Measurements from ENCODE around the gene NBAS. TPM values are rescaled to one million over a fixed set of nuclear protein-coding genes. Genes with fewer than 3 reads are reported as not detected.
"Not testable (repeated sequence)": the region's sequence is repeated elsewhere in the genome, so short reads cannot be mapped to it uniquely, and the experiment has no call there.

The NBAS gene
- total and polyA plus RNA-seq, 7 experiments from 2014 or later, result 18.6 to 41.6 (median 32.7) TPM

DNA sequence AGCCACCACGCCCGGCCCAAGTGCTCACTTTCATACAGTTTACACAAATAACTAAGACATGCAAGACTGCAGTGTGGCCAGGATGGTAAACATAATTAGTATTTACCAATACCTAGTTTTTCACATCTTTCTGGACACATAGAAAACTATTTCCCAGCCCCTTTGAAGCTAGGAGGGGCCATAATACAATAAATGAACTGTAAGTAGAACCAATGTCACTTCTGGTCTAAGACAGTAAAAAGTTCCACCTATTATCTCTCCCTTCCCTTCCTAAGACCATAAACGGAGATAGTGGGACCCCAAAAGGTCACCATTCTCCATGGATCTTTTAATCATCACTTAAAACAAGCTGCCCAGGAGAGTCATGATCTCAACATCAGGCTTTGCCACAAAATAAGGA, 51.0 kb downstream of the NBAS start:
- ATAC-seq, result no peak
- DNase-seq, result no peak
- H3K4me1 Mint-ChIP-seq, result peaks cover 5 to 18% (median 12%) of the 10 kb centered on the region in 7 donors
- Histone ChIP-seq H3K4me3 (ENCODE audit: low read length) (no peak overlapping the region), H3K36me3 (ENCODE audit: control insufficient read depth in 2 of 3, insufficient read depth in 3 of 3, low read length in 3 of 3) (peaks cover 0 to 39% (median 3%) of the 10 kb centered on the region in 3 experiments), H3K9me3 (ENCODE audit: control insufficient read depth in 2 of 3, low read length in 3 of 3) (no peaks in the 10 kb centered on the region), H3K27me3 (ENCODE audit: control insufficient read depth in 2 of 2, insufficient read depth in 2 of 2, low read length in 2 of 2) (no peaks in the 10 kb centered on the region), H3K4me1 (ENCODE audit: control insufficient read depth in 2 of 2, insufficient read depth in 2 of 2, low read length in 2 of 2) (no peaks in the 10 kb centered on the region), H3K27ac (ENCODE audit: low read depth, low read length) (no peak overlapping the region)
- no peaks in the 10 kb centered on the region for H3K9me3 Mint-ChIP-seq
- H3K4me3 Mint-ChIP-seq, result no peak overlapping the region
- ChIA-PET POLR2A (no interaction called here), CTCF (interaction anchor here (0.6 kb wide), 1 partner anchor 63 kb away, joined by 5 read pairs; no protein-coding TSS in a partner anchor)
- H3K27ac Mint-ChIP-seq, result no peak overlapping the region
- peaks cover 4 to 77% (median 54%) of the 10 kb centered on the region in 5 donors for H3K36me3 Mint-ChIP-seq
- no peaks in the 10 kb centered on the region for H3K27me3 Mint-ChIP-seq
- intact Hi-C loops (cut with micrococcal nuclease), result no loop called here

DNA sequence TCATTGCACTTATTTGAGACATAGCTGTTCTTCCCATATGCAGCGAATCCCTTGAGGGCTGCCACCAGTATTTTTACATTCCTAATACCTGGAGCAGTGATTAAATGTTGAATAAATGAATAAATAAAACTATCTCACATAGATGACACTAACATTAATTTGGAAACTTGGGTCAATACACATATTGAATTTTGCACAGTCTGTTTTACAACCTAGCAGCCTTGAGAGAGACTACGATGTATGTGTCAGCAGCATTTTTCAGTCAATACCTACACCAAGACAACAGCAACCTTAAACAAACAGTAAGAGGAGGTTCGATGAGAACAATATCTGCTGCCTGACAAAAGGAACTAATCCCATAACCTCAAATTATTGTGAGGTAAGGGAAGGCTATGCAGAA, 53.4 kb downstream of the NBAS start:
- Mint-ChIP-seq H3K9me3 (no peaks in the 10 kb centered on the region), H3K4me1 (peaks cover 7 to 23% (median 15%) of the 10 kb centered on the region in 7 donors), H3K4me3 (no peak overlapping the region), H3K27ac (peak overlapping the region in 1 of 9 donors; percentile 6), H3K27me3 (no peaks in the 10 kb centered on the region), H3K36me3 (peaks cover 11 to 80% (median 55%) of the 10 kb centered on the region in 5 donors)
- no peak overlapping the region for H3K27ac ChIP-seq (ENCODE audit: low read depth, low read length)
- POLR2A ChIA-PET, result no interaction called here
- CTCF ChIA-PET, result no interaction called here
- intact Hi-C loops (cut with micrococcal nuclease), result no loop called here
- H3K27me3 ChIP-seq (ENCODE audit: control insufficient read depth in 2 of 2, insufficient read depth in 2 of 2, low read length in 2 of 2), result no peaks in the 10 kb centered on the region
- DNase-seq (no peak), ATAC-seq (no peak)
- no peaks in the 10 kb centered on the region for H3K9me3 ChIP-seq (ENCODE audit: control insufficient read depth in 2 of 3, low read length in 3 of 3)
- H3K36me3 ChIP-seq (ENCODE audit: control insufficient read depth in 2 of 3, insufficient read depth in 3 of 3, low read length in 3 of 3), result peaks cover 0 to 36% (median 3%) of the 10 kb centered on the region in 3 experiments
- no peaks in the 10 kb centered on the region for H3K4me1 ChIP-seq (ENCODE audit: control insufficient read depth in 2 of 2, insufficient read depth in 2 of 2, low read length in 2 of 2)
- no peak overlapping the region for H3K4me3 ChIP-seq (ENCODE audit: low read length)

DNA sequence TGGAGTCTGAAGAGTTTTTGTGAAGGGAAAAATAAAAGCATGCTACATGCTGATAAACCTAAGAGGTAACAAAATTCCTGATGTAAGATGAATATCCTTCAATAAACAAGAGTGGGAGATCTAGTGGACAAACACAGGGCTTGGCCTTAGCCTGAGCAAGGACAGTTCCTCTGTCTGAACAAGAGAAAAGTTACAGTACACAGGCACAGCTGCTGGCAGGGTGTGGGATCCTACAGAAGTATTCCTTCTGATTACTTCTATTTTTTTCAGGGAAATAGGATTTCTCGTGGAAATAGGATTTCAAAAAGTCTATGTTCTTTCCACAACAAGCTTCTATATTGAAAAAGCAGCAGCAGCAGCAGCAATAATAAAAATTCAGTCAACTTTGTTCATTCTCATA, 54.1 kb downstream of the NBAS start:
- Mint-ChIP-seq H3K36me3 (peaks cover 16 to 80% (median 57%) of the 10 kb centered on the region in 5 donors), H3K27ac (no peak overlapping the region), H3K4me3 (no peak overlapping the region), H3K9me3 (no peaks in the 10 kb centered on the region), H3K27me3 (no peaks in the 10 kb centered on the region), H3K4me1 (peaks cover 8 to 23% (median 15%) of the 10 kb centered on the region in 7 donors)
- ATAC-seq, result no peak
- ChIA-PET CTCF (no interaction called here), POLR2A (no interaction called here)
- intact Hi-C loops (cut with micrococcal nuclease), result no loop called here
- no peak for DNase-seq
- no peaks in the 10 kb centered on the region for H3K27me3 ChIP-seq (ENCODE audit: control insufficient read depth in 2 of 2, insufficient read depth in 2 of 2, low read length in 2 of 2)
- H3K27ac ChIP-seq (ENCODE audit: low read depth, low read length), result no peak overlapping the region
- H3K4me1 ChIP-seq (ENCODE audit: control insufficient read depth in 2 of 2, insufficient read depth in 2 of 2, low read length in 2 of 2), result no peaks in the 10 kb centered on the region
- no peaks in the 10 kb centered on the region for H3K9me3 ChIP-seq (ENCODE audit: control insufficient read depth in 2 of 3, low read length in 3 of 3)
- peaks cover 3 to 41% (median 3%) of the 10 kb centered on the region in 3 experiments for H3K36me3 ChIP-seq (ENCODE audit: control insufficient read depth in 2 of 3, insufficient read depth in 3 of 3, low read length in 3 of 3)
- H3K4me3 ChIP-seq (ENCODE audit: low read length), result no peak overlapping the region

DNA sequence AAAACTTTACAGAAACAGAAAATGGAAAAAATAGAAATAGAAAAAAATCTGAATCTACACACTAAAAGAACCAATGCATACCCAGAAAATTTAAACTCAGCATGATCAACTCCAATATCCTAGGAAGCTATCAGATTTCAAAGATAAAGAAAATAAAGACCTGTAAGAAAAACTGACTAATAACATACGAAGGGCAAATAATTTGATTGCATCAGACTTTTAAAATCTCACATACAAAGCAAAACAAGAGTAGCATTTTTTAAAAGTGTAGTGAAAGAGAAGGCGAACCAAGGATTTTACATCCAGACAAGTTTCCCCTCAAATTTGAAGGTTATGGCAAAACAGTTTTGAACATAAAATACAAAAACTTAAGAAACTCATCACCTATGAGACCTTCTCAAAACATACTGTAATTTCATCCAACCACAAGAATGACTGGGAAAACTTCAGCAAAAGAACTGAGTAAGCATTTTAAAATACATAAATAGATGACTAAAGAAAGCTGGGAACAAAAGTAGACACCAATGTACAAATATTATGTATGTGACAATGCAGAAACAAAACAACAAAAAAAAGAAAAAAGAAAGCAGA, 54.8 kb downstream of the NBAS start:
- Mint-ChIP-seq H3K27ac (peak overlapping the region in 3 of 9 donors; percentile 0 to 81 (median 40)), H3K4me1 (peaks cover 9 to 23% (median 15%) of the 10 kb centered on the region in 7 donors), H3K36me3 (peaks cover 16 to 79% (median 58%) of the 10 kb centered on the region in 5 donors), H3K4me3 (no peak overlapping the region), H3K9me3 (no peaks in the 10 kb centered on the region), H3K27me3 (no peaks in the 10 kb centered on the region)
- intact Hi-C loops (cut with micrococcal nuclease), result no loop called here
- H3K4me3 ChIP-seq (ENCODE audit: low read length), result no peak overlapping the region
- no peak for DNase-seq
- H3K27me3 ChIP-seq (ENCODE audit: control insufficient read depth in 2 of 2, insufficient read depth in 2 of 2, low read length in 2 of 2), result no peaks in the 10 kb centered on the region
- POLR2A ChIA-PET, result no interaction called here
- peaks cover 3 to 41% (median 4%) of the 10 kb centered on the region in 3 experiments for H3K36me3 ChIP-seq (ENCODE audit: control insufficient read depth in 2 of 3, insufficient read depth in 3 of 3, low read length in 3 of 3)
- ATAC-seq, result no peak
- H3K4me1 ChIP-seq (ENCODE audit: control insufficient read depth in 2 of 2, insufficient read depth in 2 of 2, low read length in 2 of 2), result no peaks in the 10 kb centered on the region
- no peaks in the 10 kb centered on the region for H3K9me3 ChIP-seq (ENCODE audit: control insufficient read depth in 2 of 3, low read length in 3 of 3)
- no peak overlapping the region for H3K27ac ChIP-seq (ENCODE audit: low read depth, low read length)
- CTCF ChIA-PET, result no interaction called here

DNA sequence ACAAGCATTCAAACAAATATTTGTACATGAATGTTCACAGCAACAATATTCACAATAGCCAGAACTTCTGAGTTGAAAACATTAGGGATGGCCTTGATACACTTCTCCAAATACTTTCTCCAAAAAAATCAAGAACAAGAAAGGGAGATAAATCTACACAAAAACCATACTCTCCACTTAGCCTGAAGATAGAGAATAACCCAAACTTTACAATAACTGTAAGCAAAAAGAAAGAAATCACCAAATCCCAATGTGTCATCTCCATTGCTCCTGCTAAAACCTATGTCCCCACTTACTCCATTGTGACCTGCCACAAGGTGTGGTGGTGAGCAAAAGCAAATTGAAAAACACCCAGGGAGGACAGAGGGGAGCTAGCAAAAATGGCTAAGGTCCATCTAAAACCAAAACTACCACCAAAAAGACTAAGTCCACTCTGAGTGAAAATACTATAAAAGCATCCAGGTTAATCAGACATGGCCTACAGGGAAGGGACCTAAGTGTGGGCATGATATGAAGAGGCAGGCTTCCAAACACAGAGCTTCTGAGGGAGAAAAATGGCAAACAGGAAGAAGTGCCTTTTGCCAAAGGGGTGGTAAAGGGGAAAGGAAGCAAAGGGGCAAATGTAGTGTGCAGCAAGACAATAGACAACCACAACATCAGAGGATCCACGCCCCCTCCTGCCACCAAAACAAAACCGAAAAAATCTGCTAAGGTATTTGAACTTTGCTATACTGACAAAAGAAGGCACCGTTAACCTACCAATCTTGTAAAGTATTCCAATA, 56.1 kb downstream of the NBAS start:
- Histone ChIP-seq H3K4me1 (ENCODE audit: control insufficient read depth in 2 of 2, insufficient read depth in 2 of 2, low read length in 2 of 2) (no peaks in the 10 kb centered on the region), H3K9me3 (ENCODE audit: control insufficient read depth in 2 of 3, low read length in 3 of 3) (no peaks in the 10 kb centered on the region), H3K27ac (ENCODE audit: low read depth, low read length) (no peak overlapping the region), H3K36me3 (ENCODE audit: control insufficient read depth in 2 of 3, insufficient read depth in 3 of 3, low read length in 3 of 3) (peaks cover 3 to 29% (median 4%) of the 10 kb centered on the region in 3 experiments), H3K27me3 (ENCODE audit: control insufficient read depth in 2 of 2, insufficient read depth in 2 of 2, low read length in 2 of 2) (no peaks in the 10 kb centered on the region), H3K4me3 (ENCODE audit: low read length) (no peak overlapping the region)
- peak overlapping the region in 1 of 10 donors; percentile 65 for H3K4me3 Mint-ChIP-seq
- ATAC-seq, result no peak
- ChIA-PET POLR2A (no interaction called here), CTCF (interaction anchor here (0.7 kb wide), 1 partner anchor 68 kb away, joined by 4 read pairs; no protein-coding TSS in a partner anchor)
- DNase-seq, result no peak
- H3K4me1 Mint-ChIP-seq, result peaks cover 4 to 23% (median 15%) of the 10 kb centered on the region in 7 donors
- H3K36me3 Mint-ChIP-seq, result peaks cover 16 to 72% (median 51%) of the 10 kb centered on the region in 5 donors
- intact Hi-C loops (cut with micrococcal nuclease), result no loop called here
- H3K9me3 Mint-ChIP-seq, result no peaks in the 10 kb centered on the region
- no peaks in the 10 kb centered on the region for H3K27me3 Mint-ChIP-seq
- peak overlapping the region in 4 of 9 donors; percentile 18 to 53 (median 30) for H3K27ac Mint-ChIP-seq

DNA sequence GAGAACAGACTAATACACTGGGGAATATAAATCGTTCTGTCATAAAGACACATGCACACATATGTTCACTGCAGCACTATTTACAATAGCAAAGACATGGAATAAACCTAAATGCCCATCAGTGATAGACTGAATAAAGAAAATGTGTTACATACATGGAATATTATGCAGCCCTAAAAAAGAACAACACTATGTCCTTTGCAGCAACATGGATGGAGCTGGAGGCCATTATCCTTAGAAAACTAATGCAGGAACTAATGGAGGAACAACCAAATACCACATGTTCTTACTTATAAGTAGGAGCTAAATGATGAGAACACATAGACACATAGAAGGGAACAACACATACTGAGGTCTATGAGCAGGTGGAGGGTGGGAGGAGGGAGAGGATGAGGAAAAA, 61.9 kb downstream of the NBAS start:
- H3K27ac Mint-ChIP-seq; H3K9me3 Mint-ChIP-seq; H3K27me3 ChIP-seq (ENCODE audit: control insufficient read depth in 2 of 2, insufficient read depth in 2 of 2, low read length in 2 of 2); intact Hi-C loops (cut with micrococcal nuclease); H3K4me3 Mint-ChIP-seq; H3K27me3 Mint-ChIP-seq; CTCF ChIA-PET; DNase-seq; ATAC-seq; POLR2A ChIA-PET; H3K4me3 ChIP-seq (ENCODE audit: low read length); H3K27ac ChIP-seq (ENCODE audit: low read depth, low read length); H3K9me3 ChIP-seq (ENCODE audit: control insufficient read depth in 2 of 3, low read length in 3 of 3); H3K4me1 Mint-ChIP-seq; H3K4me1 ChIP-seq (ENCODE audit: control insufficient read depth in 2 of 2, insufficient read depth in 2 of 2, low read length in 2 of 2): not testable (repeated sequence)
- H3K36me3 Mint-ChIP-seq, result peaks cover 22 to 75% (median 46%) of the 10 kb centered on the region in 5 donors
- H3K36me3 ChIP-seq (ENCODE audit: control insufficient read depth in 2 of 3, insufficient read depth in 3 of 3, low read length in 3 of 3), result peaks cover 0 to 20% (median 4%) of the 10 kb centered on the region in 3 experiments
